ENCODE results near the gene CROCC2.
"Not testable (repeated sequence)": the region's sequence is repeated elsewhere in the genome, so short reads cannot be mapped to it uniquely, and the experiment has no call there.

DNA sequence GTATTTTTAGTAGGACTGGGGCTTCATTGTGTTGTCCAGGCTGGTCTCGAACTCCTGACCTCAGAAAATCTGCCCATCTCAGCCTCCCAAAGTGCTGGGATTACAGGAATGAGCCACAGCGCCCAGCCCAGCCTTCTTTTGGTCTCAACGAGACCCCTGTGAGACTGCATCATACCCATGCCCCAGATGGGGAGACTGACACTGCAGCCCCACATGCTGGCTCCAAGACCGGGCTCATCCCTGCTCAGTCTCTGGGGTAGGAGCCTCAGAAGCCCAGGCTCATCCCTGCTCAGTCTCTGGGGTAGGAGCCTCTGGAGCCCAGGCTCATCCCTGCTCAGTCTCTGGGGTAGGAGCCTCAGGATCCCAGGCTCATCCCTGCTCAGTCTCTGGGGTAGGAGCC, 69.8 kb downstream of the CROCC2 start:
- TF ChIP-seq, protein P1, sequence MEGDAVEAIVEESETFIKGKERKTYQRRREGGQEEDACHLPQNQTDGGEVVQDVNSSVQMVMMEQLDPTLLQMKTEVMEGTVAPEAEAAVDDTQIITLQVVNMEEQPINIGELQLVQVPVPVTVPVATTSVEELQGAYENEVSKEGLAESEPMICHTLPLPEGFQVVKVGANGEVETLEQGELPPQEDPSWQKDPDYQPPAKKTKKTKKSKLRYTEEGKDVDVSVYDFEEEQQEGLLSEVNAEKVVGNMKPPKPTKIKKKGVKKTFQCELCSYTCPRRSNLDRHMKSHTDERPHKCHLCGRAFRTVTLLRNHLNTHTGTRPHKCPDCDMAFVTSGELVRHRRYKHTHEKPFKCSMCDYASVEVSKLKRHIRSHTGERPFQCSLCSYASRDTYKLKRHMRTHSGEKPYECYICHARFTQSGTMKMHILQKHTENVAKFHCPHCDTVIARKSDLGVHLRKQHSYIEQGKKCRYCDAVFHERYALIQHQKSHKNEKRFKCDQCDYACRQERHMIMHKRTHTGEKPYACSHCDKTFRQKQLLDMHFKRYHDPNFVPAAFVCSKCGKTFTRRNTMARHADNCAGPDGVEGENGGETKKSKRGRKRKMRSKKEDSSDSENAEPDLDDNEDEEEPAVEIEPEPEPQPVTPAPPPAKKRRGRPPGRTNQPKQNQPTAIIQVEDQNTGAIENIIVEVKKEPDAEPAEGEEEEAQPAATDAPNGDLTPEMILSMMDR (IDR thresholded peaks at IDR 0.05) = not testable (repeated sequence)
- not testable (repeated sequence) for TF ChIP-seq EZH2 (IDR thresholded peaks at IDR 0.05; ENCODE audit: borderline replicate concordance, insufficient read depth, low read depth, low read length, poor library complexity, severe bottlenecking)

All from B cell (primary cell).